Measurements from ENCODE around the gene FAM117A.

DNA sequence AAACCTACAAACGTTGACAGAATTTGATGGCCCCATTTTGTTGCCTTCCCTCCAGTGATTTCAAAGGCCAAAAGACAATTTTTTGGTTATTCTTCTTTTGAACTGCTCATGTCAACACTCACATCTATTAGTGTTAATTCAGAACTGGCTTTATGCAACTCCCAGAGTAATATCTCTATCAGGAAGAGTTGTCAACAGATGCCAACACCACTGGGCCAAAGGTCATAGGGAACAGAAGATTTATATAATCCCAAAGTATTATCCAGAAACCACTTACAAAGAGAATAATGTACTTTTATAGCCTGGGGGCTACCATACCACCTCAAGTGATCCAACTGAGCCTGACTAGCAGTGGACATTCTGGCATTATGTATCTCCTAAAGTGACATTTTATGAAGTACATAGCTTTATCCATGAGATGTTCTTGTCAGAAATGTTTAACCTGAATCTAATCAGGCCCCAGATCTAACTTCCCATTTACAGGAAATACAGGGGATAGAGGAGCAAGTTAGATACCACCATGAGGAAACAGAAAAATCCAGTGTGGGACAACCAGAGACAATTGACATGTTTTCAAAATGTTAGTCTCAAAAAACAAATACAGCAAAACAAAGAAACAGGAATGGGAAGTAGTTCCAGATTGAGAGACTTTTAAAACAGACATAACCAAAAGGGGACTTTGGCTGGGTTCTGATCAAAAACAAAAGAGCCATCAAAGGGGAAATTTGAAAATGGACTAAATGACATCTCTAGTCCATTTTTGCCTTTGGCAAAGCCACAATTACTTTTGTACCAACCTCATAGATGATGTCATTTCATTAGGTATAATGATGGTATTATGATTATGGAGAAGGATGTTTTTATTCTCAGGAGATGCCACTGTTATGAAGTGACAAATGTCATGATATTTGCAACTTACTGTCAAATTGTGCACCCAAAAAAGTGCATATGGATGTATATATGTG is 18.5 kb downstream of the FAM117A start:
- TF ChIP-seq, protein P1, sequence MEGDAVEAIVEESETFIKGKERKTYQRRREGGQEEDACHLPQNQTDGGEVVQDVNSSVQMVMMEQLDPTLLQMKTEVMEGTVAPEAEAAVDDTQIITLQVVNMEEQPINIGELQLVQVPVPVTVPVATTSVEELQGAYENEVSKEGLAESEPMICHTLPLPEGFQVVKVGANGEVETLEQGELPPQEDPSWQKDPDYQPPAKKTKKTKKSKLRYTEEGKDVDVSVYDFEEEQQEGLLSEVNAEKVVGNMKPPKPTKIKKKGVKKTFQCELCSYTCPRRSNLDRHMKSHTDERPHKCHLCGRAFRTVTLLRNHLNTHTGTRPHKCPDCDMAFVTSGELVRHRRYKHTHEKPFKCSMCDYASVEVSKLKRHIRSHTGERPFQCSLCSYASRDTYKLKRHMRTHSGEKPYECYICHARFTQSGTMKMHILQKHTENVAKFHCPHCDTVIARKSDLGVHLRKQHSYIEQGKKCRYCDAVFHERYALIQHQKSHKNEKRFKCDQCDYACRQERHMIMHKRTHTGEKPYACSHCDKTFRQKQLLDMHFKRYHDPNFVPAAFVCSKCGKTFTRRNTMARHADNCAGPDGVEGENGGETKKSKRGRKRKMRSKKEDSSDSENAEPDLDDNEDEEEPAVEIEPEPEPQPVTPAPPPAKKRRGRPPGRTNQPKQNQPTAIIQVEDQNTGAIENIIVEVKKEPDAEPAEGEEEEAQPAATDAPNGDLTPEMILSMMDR (conservative IDR thresholded peaks at IDR 0.05; ENCODE audit: low read depth, low read length): no peak
- no peak for TF ChIP-seq EZH2 (IDR thresholded peaks at IDR 0.05; ENCODE audit: low read length, unreplicated experiment)

Data from PC-3 (cell line).